ENCODE data around the gene ISL2.
"Not testable (repeated sequence)": the region's sequence is repeated elsewhere in the genome, so short reads cannot be mapped to it uniquely, and the experiment has no call there.

ISL2 gene

DNA sequence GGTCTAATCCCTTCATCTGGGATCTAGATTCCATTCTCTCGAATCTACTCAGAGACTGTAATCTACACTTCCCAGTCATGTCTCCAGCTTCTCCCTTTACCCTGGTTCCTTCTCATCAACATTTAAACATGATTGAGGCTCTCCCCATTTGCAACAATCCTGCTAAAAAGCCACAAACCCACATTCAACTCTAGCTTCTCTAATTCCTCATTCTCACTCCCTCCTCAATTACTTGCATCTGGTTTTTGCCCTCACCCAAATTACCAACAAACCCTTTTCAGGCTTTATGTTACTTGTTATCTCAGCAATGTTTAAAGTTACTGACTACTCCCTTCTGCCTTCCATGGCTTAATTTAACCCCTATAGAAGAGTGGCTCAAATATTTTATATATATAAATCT, 36.8 kb upstream of the ISL2 start:
- no peak for DNase-seq (ENCODE audit: low spot score)
- no peak for TF ChIP-seq CTCF (IDR thresholded peaks at IDR 0.05; ENCODE audit: borderline replicate concordance, control extremely low read depth, extremely low read depth, insufficient read depth, missing control alignments)
- in situ Hi-C loops (cut with MboI; ENCODE audit: low sequenced_read_pairs, unreplicated experiment) = no loop called here

GRCh38 chr15:76303909-76304308, 32.7 kb upstream of the ISL2 start:
- TF ChIP-seq CTCF (IDR thresholded peaks at IDR 0.05; ENCODE audit: borderline replicate concordance, control extremely low read depth, extremely low read depth, insufficient read depth, missing control alignments) = no peak
- in situ Hi-C loops (cut with MboI; ENCODE audit: low sequenced_read_pairs, unreplicated experiment) = no loop called here
- DNase-seq (ENCODE audit: low spot score) = no peak

DNA sequence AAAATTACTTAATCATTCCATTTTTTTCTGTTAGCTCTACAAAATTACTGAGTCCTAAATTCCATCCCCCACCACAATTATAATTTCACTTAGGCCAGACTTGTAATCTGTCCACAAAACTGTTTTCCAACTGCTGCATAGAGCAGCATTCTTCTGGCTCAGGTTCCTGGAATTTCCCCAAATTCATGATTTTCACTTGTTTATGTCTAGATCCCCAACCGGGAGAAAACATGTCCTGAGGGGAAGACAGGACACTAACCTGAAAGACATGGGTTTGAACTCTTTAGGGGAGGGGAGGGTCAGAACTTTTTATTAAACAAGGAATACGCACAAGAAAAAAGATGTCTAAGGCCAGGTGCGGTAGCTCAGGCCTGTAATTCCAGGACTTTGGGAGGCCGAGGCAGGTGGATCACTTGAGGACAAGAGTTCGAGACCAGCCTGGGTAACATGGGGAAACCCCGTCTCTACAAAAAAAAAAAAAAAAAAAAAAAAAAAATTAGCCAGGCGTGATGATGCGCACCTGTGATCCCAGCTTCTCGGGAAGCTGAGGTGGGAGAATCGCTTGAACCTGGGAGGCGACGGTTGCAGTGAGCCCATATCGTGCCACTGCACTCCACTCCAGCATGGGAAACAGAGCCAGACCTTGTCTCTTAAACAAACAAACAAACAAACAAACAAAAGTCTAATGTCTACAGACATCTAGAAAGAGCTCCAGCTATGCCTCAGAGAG, 26.8 kb upstream of the ISL2 start:
- TF ChIP-seq CTCF (IDR thresholded peaks at IDR 0.05; ENCODE audit: borderline replicate concordance, control extremely low read depth, extremely low read depth, insufficient read depth, missing control alignments) = no peak
- in situ Hi-C loops (cut with MboI; ENCODE audit: low sequenced_read_pairs, unreplicated experiment) = no loop called here
- no peak for DNase-seq (ENCODE audit: low spot score)

- no peak for TF ChIP-seq CTCF (IDR thresholded peaks at IDR 0.05; ENCODE audit: borderline replicate concordance, control extremely low read depth, extremely low read depth, insufficient read depth, missing control alignments)
- DNase-seq (ENCODE audit: low spot score) = peak; percentile 44
- in situ Hi-C loops (cut with MboI; ENCODE audit: low sequenced_read_pairs, unreplicated experiment) = no loop called here
Measured at GRCh38 chr15:76310475-76311099, 26.0 kb upstream of the ISL2 start.

DNA sequence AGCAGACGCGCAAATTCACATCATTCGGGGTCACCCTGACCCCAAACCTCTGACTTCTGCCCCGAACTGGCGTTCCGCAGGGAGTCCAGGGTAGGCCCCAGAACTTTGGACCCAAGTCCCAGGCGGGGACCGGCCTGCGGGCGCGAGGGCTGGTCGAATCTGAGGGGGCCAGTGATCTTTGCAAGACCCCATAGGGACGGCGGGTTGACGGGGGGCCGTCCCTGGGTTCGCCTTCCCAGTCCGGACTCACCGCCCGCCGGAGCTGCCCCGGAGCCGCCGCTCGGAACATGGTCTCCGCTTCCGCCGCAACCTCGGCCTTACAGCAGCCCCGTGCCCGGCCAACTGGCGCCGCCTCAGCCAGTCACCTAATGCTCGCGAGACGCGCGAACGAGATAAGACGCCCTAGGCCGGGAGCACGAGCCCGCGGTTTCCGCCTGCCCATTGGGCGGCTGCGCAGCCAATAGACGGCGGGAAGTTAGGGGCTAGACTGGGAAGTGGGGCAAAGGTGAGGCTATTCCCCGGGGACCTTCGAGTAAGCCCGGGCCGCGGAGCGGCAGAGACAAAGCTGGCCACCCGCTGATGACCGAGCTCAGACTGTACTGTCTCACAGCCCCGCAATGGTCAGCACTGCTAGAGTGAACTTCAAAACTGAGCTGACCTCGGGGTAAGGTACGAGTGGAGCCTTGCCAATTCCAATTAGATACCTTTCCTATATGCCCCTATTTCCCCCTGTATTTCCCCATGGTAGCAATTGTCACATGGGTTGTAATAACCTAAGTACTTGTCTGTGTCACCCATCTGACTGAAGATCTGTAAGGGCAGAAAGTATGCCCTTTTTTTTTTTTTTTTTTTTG, 25.2 kb upstream of the ISL2 start, which contains the start of gene ETFA:
ETFA (minus strand) TSS at position 370 of the 854 bp plus-strand sequence; CDS start at position 289, 81 bp downstream.
- in situ Hi-C loops (cut with MboI; ENCODE audit: low sequenced_read_pairs, unreplicated experiment) = no loop called here
- DNase-seq (ENCODE audit: low spot score) = peak; percentile 100
- TF ChIP-seq CTCF (IDR thresholded peaks at IDR 0.05; ENCODE audit: borderline replicate concordance, control extremely low read depth, extremely low read depth, insufficient read depth, missing control alignments) = no peak

- TF ChIP-seq CTCF (IDR thresholded peaks at IDR 0.05; ENCODE audit: borderline replicate concordance, control extremely low read depth, extremely low read depth, insufficient read depth, missing control alignments) = no peak
- no peak for DNase-seq (ENCODE audit: low spot score)
- in situ Hi-C loops (cut with MboI; ENCODE audit: low sequenced_read_pairs, unreplicated experiment) = no loop called here
Measured at GRCh38 chr15:76312540-76313174, 23.9 kb upstream of the ISL2 start.

DNA sequence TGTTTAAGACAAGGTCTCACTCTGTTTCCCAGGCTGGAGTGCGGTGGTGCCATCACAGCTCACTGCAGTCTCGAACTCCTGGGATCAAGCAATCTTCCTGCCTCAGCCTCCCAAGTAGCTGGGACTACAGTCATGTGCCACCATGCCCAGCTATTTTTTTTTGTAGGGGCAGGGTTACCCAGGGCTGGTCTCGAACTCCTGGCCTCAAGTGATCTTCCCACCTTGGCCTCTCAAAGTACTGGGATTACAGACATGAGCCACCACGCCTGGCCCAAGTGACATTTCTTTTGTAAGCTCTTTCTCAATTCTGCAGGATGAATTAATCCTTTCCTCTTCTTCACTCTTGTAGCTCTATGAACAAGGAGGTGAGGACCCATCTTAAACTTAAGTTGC, 23.4 kb upstream of the ISL2 start:
- in situ Hi-C loops (cut with MboI; ENCODE audit: low sequenced_read_pairs, unreplicated experiment) = not testable (repeated sequence)

More for the DNA sequence above, 23.4 kb upstream of the ISL2 start:
- DNase-seq (ENCODE audit: low spot score) = not testable (repeated sequence)

All from GM13976 (cell line).